Measurements from ENCODE around the gene PDIA4.
A peak's percentile ranks its signal among the peaks of the same experiment; 100 is the strongest.
"Not testable (repeated sequence)": the region's sequence is repeated elsewhere in the genome, so short reads cannot be mapped to it uniquely, and the experiment has no call there.

Gene PDIA4

DNA sequence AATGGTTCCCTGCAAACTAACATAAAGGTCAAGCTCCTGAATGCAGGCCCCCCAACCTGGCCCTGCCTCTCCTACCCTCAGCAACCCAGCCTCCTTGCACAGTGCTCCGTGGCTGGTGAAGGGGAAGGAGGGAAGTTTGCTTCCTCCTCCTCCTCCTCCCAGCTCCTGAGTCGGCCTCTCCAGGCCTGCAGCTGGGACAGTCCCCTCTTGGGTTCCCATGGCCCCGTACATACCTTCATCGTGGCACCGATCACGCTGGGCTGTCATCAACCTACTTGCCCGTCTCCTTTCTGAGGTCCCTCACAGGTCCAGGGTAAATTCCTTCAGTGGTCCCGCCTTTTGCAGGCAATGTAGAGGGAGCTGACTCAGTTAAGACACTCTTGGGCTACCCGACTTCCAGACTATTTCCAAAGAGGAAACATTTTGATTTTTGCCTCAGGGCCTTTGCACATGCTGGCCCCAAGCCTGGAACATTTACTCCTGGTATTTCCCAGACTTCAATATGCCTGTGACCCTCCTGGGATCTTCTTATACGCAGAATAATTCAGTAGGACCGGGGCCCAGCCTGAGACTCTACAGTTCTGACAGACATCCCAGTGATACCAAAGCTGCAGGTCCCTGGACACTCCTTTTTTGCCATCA, 26.8 kb downstream of the PDIA4 start:
- no peak for DNase-seq

DNA sequence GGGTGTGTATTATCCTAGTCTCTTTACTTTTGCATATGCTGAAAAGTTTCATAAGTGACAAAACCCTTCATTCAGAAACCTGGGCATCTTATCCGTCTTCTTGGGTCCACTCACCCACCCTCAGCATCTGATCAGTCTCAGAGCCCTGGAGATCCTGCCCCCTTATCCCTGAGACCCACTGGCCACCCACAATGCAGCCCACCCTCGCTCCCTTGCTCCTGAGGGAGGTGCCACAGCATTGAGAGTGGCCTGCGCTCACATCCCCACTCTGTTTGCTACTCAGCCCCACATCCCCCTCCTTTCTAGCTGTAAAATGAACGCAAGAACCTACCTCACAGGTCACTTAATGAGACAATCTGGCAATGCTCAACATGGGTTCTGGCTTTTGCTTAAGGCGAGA, 27.3 kb downstream of the PDIA4 start:
- no peak for DNase-seq

DNA sequence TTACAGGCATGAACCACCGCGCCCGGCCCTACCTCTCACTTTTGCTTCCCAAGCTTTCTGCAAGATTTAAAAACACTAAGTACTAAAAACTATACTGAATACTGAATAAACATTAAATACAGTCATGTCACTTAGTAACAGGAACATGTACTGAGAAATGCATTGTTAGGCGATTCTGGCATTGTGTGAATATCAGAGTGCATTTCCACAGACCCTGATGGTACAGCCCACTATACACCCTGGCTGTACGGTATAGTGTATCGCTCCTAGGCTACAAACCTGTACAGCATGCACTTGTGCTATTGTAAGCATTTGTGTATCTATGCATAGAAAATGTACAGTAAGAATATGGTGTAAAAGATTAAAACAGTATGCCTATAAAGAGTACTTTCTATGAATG, 29.1 kb downstream of the PDIA4 start:
- no peak for DNase-seq

DNA sequence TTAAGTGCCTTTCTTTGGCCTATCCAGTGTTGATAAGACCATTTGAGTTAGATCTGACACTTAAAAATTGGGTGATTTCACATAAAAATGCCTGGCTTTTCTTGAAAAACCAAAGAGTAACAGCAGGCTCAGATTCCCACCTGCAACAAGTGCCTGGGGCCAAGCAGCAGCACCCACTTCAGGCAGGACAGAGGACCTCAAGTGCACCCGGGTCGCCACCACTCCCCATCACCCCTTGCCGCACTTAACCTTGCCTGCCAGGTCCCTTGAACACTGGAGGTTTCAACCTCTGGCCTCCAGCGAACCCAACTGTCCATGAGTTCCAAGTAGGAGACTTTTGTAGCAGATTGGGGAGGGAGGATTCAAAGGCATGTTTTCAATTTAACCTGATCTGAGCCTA, 30.8 kb downstream of the PDIA4 start:
- no peak for DNase-seq

DNA sequence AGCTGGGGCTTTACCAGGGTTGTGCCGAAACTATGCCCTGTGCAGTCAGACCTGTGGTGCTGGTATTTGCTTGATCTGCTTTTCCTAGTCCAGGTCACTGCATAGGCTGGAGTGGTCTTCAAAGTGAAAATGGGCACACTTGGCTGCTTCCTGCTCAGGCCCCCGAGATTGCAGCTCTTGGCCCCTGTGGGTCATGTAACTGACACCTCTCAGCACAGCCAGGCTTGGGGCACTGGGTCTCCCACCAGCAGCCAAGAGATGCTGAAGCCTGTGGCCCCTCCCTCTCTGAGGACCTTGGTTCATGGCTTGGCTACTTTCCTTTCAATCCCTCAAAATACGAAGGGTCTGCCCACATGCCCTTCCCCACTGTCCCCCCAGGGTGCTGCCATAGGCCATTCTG, 33.7 kb downstream of the PDIA4 start:
- DNase-seq: no peak

GRCh38 chr7:148993193-148993592, 35.1 kb downstream of the PDIA4 start:
- DNase-seq: no peak

GRCh38 chr7:148991536-148991935, 36.8 kb downstream of the PDIA4 start:
- no peak for DNase-seq

- DNase-seq: no peak
Observed at GRCh38 chr7:148987751-148988512, 40.4 kb downstream of the PDIA4 start.

DNA sequence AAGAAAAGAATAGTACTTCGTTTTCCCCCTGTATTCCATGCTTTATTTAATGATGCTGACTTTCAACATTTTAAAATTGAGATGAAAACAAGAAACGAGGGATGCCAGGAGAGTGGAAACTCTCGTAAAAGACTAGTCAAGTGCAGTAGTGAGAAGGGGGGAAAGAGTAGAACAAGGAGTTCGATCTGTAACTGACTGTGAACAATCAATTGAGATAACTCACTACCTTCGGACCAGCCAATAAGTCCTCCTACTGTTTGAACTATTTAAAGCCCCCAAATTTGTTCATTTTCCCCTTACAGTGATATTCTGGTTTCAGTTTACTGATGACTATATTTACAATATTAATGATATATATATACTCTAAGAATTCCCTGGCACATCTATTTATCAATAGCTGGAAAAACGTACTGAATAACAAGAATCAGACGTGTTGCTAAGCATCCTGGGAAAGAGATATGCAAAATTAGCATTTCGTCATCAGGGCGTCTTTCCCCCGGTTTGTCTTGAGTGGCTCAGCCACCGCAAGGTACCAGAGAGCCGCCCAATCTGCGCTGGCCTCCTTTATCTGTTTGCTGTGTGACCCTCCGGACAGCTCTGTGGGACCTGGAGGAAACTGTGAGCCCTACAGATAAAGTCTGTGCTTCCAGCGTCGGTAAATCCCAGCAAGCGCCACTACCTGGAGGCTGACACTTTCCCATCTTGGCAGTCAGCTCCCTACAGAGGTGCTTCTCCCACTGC, 41.1 kb downstream of the PDIA4 start:
- DNase-seq: peak; percentile 78 to 93

- DNase-seq: no peak
Observed at GRCh38 chr7:148986742-148987009, 41.6 kb downstream of the PDIA4 start.

GRCh38 chr7:148983200-148984146, 44.8 kb downstream of the PDIA4 start:
- DNase-seq: peak; percentile 86 to 90

DNA sequence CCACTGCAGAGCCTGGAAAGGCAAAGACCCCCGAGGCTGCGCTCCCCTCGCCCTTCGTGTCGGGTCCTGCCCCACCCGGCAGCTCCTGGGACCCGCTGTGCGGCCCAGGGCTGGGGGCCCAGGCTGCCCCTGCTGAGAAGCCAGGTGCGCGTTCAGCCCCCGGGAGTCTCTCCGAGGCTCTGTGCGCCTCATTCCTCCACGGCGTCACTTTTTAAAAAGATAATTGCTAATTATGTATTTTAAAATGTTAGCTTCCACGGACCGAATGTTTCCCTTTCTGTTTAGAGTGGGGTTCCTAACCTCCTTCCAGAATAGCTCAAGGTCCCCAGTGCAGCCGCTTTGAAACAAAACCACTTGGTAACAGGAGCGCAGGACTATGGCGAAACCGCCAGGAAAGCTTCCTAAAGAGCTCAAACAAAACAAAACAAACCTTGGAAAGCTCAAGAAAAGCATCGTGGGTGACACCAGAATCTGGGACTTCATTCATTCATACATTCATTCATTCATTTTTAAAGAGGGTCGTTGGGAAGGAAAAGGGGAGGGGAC, 45.6 kb downstream of the PDIA4 start:
- DNase-seq: peak in 1 of 2 experiments; percentile 17

DNA sequence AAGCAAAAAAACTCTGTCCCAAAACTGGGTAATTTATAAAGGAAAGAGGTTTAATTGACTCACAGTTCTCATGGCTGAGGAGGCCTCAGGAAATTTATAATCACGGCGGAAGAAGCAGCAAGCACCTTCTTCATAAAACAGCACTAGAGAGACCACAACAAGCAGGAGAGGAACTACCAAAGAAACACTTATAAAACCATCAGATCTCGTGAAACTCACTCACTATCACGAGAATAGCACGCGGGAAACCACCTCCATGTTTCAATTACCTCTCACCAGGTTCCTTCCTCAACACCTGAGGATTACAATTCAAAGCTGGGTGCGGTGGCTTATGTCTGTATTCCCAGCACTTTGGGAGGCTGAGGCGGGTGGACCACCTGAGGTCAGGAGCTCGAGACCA, 48.5 kb downstream of the PDIA4 start:
- DNase-seq: no peak

- not testable (repeated sequence) for DNase-seq
Observed at GRCh38 chr7:148979072-148979471, 49.2 kb downstream of the PDIA4 start.

DNA sequence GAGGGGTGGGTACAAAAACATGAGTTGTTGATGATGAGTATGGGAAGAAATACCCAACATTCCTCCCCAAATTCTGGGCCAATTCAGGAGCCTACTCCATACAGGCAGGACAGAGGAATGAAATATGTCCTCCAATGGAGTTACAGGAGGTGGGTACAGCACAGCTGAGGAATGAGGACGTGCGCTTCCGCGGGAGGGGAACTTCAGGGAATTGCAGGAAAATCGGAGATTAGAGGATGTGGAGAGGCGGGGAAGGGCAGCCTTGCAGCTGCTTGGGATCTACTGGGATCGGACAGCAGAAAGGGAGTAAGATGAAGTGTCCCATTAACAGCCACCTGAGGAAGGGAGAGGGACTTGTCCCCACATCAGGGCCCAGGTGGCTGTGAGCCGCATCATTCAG, 50.2 kb downstream of the PDIA4 start:
- no peak for DNase-seq

DNA sequence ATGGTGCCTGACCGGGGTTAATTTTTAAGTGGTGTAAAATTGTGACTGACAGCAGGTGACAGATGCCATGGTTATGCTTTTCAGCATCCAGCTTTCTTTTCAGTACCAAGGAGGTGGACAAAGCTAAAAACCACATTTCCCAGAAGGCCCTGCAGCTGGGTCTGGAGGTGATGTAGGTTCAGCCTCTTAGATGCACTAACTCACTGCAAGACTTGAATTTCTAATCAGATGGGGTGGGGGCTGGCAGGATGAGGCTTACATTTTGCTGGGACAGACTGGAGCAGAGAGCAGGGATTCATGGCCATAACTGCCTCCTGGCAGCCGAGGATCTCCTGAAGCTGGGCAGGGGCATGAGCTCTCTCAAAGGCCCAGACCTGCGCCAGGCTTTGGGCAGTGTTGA, 52.4 kb downstream of the PDIA4 start:
- DNase-seq: no peak

DNA sequence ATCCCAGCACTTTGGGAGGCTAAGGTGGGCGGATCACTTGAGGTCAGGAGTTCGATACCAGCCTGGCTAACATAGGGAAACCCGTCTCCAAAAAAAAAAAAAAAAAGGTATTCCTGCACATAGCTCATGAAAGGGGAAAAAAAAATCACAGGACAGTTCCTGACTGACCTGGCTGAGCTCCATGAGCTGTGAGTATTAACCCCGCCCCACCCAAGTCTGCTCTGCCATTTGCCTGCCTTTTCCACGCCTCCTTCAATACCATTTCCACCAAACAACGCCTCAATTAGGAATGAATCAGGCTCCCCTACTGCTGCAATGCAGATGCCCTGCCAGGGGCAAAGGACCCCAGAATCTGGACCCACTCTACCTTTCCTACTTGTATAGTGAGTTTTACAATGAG, 55.0 kb downstream of the PDIA4 start:
- no peak for DNase-seq

- DNase-seq: no peak
Observed at GRCh38 chr7:148972375-148972774, 55.9 kb downstream of the PDIA4 start.

DNA sequence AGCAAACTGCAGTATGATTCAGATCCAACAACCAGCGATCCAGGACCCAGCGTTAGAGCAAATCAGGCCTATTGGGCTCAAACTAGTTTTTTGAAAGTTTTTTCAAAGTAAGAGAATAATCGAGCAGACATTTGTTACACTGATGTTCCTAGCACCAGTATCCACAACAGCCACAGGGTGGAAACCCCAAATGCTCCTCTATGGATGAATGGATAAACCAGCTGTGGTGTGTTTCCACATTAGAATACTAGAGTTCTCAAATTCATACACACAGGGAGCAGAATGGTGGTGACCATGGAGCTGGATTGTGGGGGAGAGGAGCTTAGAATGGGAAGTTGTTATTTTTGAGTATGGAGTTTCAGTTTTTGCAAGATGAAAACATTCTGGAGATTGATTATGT, 60.7 kb downstream of the PDIA4 start:
- DNase-seq: no peak

GRCh38 chr7:148967032-148967372, 61.3 kb downstream of the PDIA4 start:
- DNase-seq: no peak

DNA sequence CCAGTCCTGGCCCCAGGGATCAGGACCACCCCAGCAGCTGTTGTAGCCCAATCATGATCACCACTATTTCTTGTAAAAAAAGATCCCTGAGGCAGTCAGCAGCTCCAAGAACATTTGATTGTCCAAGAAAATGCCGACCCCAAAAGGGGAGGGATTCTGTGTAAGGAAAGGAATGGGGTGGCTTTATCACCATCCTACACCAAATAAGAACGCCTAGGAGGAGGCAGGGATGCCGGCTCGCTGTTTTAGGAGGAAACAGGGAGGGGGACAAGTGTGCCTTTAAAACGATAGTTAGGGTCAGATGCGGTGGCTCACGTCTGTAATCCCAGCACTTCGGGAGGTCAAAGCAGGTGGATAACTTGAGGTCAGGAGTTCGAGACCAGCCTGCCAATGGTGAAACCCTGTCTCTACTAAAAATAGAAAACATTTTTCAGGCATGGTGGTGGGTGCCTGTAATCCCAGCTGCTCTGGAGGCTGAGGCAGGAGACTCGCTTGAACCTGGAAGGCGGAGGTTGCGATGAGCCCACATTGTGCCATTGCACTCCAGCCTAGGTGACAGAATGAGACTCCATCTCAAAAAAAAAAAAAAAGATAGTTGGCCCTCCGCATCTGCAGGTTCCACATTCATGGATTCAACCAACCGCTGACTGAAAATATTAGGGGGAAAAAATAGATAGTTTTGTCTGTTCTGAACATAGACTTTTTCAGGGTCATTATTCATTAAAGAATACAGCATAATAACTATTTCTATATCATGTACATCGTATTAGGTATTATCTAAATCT, 63.6 kb downstream of the PDIA4 start:
- no peak for DNase-seq

Data from NCI-H446 (cell line).